ENCODE data around the gene PRICKLE4. TPM values are rescaled to one million over a fixed set of nuclear protein-coding genes. Genes with fewer than 3 reads are reported as not detected.

The PRICKLE4 gene
- total and polyA plus RNA-seq, 2 of the 13 experiments (the other 11 are each of a cell fraction or from before 2014, with no cell fraction given): 0.92 to 1.2 TPM

DNA sequence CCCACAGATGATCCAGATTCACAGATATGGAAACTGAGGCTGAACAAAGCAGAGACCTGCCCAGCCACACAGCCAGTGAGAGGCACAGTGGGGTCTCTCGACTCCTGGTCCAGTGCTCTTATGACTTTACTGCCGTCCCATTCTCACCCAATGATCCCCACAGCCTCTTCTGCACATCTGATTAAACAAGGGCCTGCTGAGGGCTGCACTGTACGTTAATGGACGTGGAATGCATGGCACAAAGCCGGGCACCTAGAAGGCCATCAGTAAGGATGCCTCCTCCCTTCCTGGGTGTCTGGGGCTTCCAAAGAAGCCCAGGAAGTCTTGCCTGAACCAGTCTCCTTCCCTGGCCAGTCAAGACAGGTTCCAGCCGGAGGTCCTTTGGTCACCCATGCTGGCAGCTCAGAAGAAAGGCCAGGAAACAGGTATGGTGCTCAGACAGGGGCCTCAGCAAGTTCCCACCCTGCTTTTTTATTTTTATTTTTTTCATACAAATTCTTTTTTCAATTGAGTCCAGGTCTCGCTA, 49.0 kb upstream of the PRICKLE4 start:
- Histone ChIP-seq H3K27ac (ENCODE audit: extremely low read length, insufficient read depth, low read length) (no peak overlapping the region), H3K9me3 (ENCODE audit: low read length) (no peaks in the 10 kb centered on the region), H3K27me3 (ENCODE audit: control insufficient read depth in 1 of 2, insufficient read depth in 2 of 2, low read length in 2 of 2) (no peaks in the 10 kb centered on the region; a peak in 1 of 5 replicates), H3K4me3 (replicated peaks in 1 of 3; ENCODE audit: insufficient read depth in 1 of 3, low read depth in 2 of 3, low read length in 3 of 3) (no peak overlapping the region), H3K79me2 (ENCODE audit: insufficient read depth, low read length) (peaks cover 5% of the 10 kb centered on the region), H3K9ac (ENCODE audit: insufficient read depth, low read depth, low read length) (no peak overlapping the region), H4K20me1 (ENCODE audit: insufficient read depth, low read length) (no peaks in the 10 kb centered on the region), H3K4me2 (ENCODE audit: low read depth, low read length) (no peak overlapping the region), H2AFZ (ENCODE audit: low read length) (no peak overlapping the region), H3K4me1 (ENCODE audit: insufficient read depth, low read length) (peaks cover 55% of the 10 kb centered on the region), H3K36me3 (replicated peaks in 1 of 2; ENCODE audit: control insufficient read depth in 1 of 2, insufficient read depth in 2 of 2, low read length in 2 of 2) (no peaks in the 10 kb centered on the region)
- FAIRE-seq (no peak), DNase-seq (ENCODE audit: low spot score) (no peak), ATAC-seq (no peak)
- in situ Hi-C loops (cut with HindIII; ENCODE audit: extremely low pct_ligation_motif_present, low pct_unique_long_range_greater_than_20kb): no loop called here
- TF ChIP-seq CREB1 (IDR thresholded peaks at IDR 0.05) (no peak), CREB1 (CRISPR knock-in tag; IDR thresholded peaks at IDR 0.05) (no peak), EED (CRISPR knock-in tag; IDR thresholded peaks at IDR 0.05) (no peak), CBX5 (CRISPR knock-in tag; IDR thresholded peaks at IDR 0.05; ENCODE audit: borderline replicate concordance) (no peak), ZNF34 (CRISPR knock-in tag; IDR thresholded peaks at IDR 0.05; ENCODE audit: borderline replicate concordance) (no peak), GFI1 (CRISPR knock-in tag; IDR thresholded peaks at IDR 0.05; ENCODE audit: borderline replicate concordance) (no peak), ZBTB7B (CRISPR knock-in tag; IDR thresholded peaks at IDR 0.05) (no peak), ZNF678 (CRISPR knock-in tag; IDR thresholded peaks at IDR 0.05) (no peak), ZNF598 (CRISPR knock-in tag; IDR thresholded peaks at IDR 0.05; ENCODE audit: borderline replicate concordance) (no peak), BORCS8-MEF2B (CRISPR knock-in tag; IDR thresholded peaks at IDR 0.05) (no peak), ZNF17 (CRISPR knock-in tag; IDR thresholded peaks at IDR 0.05) (no peak), ZNF615 (CRISPR knock-in tag; IDR thresholded peaks at IDR 0.05; ENCODE audit: borderline replicate concordance) (no peak), XRCC5 (optimal IDR thresholded peaks at IDR 0.05; ENCODE audit: low read length) (no peak), TEF (CRISPR knock-in tag; IDR thresholded peaks at IDR 0.05) (no peak), ZFYVE20 (CRISPR knock-in tag; IDR thresholded peaks at IDR 0.05; ENCODE audit: borderline replicate concordance, low read depth) (no peak)
- TF ChIP-seq, protein P1, sequence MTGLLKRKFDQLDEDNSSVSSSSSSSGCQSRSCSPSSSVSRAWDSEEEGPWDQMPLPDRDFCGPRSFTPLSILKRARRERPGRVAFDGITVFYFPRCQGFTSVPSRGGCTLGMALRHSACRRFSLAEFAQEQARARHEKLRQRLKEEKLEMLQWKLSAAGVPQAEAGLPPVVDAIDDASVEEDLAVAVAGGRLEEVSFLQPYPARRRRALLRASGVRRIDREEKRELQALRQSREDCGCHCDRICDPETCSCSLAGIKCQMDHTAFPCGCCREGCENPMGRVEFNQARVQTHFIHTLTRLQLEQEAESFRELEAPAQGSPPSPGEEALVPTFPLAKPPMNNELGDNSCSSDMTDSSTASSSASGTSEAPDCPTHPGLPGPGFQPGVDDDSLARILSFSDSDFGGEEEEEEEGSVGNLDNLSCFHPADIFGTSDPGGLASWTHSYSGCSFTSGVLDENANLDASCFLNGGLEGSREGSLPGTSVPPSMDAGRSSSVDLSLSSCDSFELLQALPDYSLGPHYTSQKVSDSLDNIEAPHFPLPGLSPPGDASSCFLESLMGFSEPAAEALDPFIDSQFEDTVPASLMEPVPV (CRISPR knock-in tag; IDR thresholded peaks at IDR 0.05): no peak
- TF ChIP-seq, protein P2, sequence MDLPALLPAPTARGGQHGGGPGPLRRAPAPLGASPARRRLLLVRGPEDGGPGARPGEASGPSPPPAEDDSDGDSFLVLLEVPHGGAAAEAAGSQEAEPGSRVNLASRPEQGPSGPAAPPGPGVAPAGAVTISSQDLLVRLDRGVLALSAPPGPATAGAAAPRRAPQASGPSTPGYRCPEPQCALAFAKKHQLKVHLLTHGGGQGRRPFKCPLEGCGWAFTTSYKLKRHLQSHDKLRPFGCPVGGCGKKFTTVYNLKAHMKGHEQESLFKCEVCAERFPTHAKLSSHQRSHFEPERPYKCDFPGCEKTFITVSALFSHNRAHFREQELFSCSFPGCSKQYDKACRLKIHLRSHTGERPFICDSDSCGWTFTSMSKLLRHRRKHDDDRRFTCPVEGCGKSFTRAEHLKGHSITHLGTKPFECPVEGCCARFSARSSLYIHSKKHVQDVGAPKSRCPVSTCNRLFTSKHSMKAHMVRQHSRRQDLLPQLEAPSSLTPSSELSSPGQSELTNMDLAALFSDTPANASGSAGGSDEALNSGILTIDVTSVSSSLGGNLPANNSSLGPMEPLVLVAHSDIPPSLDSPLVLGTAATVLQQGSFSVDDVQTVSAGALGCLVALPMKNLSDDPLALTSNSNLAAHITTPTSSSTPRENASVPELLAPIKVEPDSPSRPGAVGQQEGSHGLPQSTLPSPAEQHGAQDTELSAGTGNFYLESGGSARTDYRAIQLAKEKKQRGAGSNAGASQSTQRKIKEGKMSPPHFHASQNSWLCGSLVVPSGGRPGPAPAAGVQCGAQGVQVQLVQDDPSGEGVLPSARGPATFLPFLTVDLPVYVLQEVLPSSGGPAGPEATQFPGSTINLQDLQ (CRISPR knock-in tag; IDR thresholded peaks at IDR 0.05): no peak
- POLR2A ChIA-PET: no interaction called here
- intact Hi-C loops (cut with micrococcal nuclease; ENCODE audit: unreplicated experiment): no loop called here
- WGBS (ENCODE audit: low lambda C conversion rate): over 99% methylated on average over 7 of the region's 7 CpGs
- CTCF ChIA-PET (ENCODE audit: low intra/inter-chr PET ratio, low total read pairs): no interaction called here
- TSS peak; percentile 32 for BruUV-seq (replicated peaks)

All from HepG2 (cell line).